GM21526 (cell line): ENCODE data around the gene SDHAF1.
A peak's percentile ranks its signal among the peaks of the same experiment; 100 is the strongest.
"Not testable (repeated sequence)": the region's sequence is repeated elsewhere in the genome, so short reads cannot be mapped to it uniquely, and the experiment has no call there.

ENCODE experiments used
- ATAC-seq: cut with Tn5 transposase; IDR thresholded peaks from one replicate; pipeline ENCODE4 v1.9.1; 2021; ENCODE audit warnings: moderate library complexity; ENCODE audit not compliant: unreplicated experiment, low FRiP score

The SDHAF1 gene

GRCh38 chr19:36014012-36014924 is 19.3 kb downstream of the SDHAF1 start, which contains the start of gene ALKBH6:
Gene ALKBH6 (minus strand): TSS chr19:36014213. CDS start chr19:36013397, 816 bp downstream.
- peak; percentile 92 for ATAC-seq

- no peak for ATAC-seq
Observed at GRCh38 chr19:36019061-36019670, 24.2 kb downstream of the SDHAF1 start.

GRCh38 chr19:36023432-36023831 is 28.4 kb downstream of the SDHAF1 start:
- ATAC-seq: no peak

GRCh38 chr19:36025541-36025940 is 30.6 kb downstream of the SDHAF1 start:
- ATAC-seq: no peak

- no peak for ATAC-seq
Observed at GRCh38 chr19:36026091-36026876, 31.3 kb downstream of the SDHAF1 start.

- ATAC-seq: no peak
Observed at GRCh38 chr19:36027696-36028095, 32.7 kb downstream of the SDHAF1 start.

GRCh38 chr19:36028313-36029041 is 33.5 kb downstream of the SDHAF1 start:
- no peak for ATAC-seq

GRCh38 chr19:36030264-36031148 is 35.5 kb downstream of the SDHAF1 start:
- ATAC-seq: no peak

- ATAC-seq: no peak
Observed at GRCh38 chr19:36031308-36031707, 36.3 kb downstream of the SDHAF1 start.

GRCh38 chr19:36032251-36033104 is 37.5 kb downstream of the SDHAF1 start, which contains the start of gene CLIP3:
Gene CLIP3 (minus strand): TSS chr19:36032873. CDS start chr19:36032357, 516 bp downstream.
- no peak for ATAC-seq

GRCh38 chr19:36040495-36040894 is 45.5 kb downstream of the SDHAF1 start:
- no peak for ATAC-seq

- ATAC-seq: not testable (repeated sequence)
Observed at GRCh38 chr19:36041092-36041491, 46.1 kb downstream of the SDHAF1 start.

- ATAC-seq: no peak
Observed at GRCh38 chr19:36041831-36042230, 46.8 kb downstream of the SDHAF1 start.

- ATAC-seq: no peak
Observed at GRCh38 chr19:36043952-36044351, 49.0 kb downstream of the SDHAF1 start.
